NCI-H128 (cell line): ENCODE results near the gene SRPX.

Source experiments
- DNase-seq: peaks from one replicate; lab custom pipeline; 2025; ENCODE audit not compliant: unreplicated experiment; lab: John Stamatoyannopoulos, UW

SRPX gene, protein sequence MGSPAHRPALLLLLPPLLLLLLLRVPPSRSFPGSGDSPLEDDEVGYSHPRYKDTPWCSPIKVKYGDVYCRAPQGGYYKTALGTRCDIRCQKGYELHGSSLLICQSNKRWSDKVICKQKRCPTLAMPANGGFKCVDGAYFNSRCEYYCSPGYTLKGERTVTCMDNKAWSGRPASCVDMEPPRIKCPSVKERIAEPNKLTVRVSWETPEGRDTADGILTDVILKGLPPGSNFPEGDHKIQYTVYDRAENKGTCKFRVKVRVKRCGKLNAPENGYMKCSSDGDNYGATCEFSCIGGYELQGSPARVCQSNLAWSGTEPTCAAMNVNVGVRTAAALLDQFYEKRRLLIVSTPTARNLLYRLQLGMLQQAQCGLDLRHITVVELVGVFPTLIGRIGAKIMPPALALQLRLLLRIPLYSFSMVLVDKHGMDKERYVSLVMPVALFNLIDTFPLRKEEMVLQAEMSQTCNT

GRCh38 chrX:38220415-38221390 lies at the start of gene SRPX:
Gene SRPX, minus strand, starts transcription at chrX:38220871. Its CDS starts 79 bp downstream, at chrX:38220792.
- no peak for DNase-seq

DNA sequence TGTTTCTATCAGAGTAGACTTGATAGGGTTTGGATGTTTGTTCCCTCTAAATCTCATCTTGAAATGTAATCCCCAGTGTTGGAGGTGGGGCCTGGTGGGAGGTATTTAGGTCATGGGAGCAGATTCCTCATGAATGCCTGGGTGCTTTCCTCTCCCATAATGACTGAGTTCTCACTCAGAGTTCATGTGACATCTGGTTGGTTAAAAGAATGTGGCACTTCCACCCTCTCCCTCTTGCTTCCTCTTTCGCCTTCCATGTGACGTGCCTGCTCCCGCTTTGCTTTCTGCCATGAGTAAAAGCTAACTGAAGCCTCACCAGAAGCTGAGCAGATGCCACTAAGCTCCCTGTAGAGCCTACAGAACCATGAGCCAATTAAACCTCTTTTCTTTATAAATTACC lies 47.3 kb upstream of the SRPX start:
- no peak for DNase-seq

- no peak for DNase-seq
Observed at GRCh38 chrX:38262715-38263620, 42.3 kb upstream of the SRPX start.

GRCh38 chrX:38260231-38260630 lies 39.6 kb upstream of the SRPX start:
- no peak for DNase-seq

DNA sequence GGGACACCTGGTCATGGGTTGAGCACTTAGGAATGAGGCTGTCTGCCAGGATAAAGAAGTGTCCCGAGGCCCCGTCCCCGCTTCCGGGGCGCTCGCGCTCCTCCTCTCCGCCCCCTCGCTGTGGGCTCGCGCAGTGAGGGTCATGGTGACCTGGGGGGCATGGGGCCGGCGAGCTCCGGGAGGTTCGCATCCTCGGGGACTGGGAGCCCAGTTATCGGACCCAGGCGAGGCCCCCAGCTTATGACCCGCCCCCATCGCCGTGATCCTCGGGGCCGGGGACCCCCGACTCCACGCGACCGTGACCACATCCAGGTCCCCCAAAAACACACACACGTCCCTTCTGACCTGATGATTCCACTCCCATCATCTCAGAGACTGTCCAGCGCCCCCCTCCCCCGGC lies 35.3 kb upstream of the SRPX start:
- DNase-seq: no peak

DNA sequence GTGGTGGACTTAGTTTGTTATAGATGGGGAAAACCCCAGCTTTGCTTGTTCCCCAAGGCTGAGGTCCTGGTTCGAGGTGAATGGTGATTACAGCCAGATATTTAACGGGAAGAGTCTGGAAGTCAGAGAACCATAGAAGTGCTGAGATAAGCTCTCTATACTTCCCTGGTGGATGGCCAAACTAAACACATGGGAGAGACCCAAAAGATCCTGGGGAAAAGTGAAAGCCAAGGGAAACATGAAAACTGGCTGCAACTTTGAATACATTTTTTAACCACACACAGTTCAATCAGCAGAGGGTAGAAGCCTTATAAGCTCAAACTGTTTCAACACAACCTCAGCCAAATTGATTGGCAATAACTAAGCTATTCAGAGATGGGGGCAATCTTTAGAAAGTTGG lies 29.3 kb upstream of the SRPX start:
- no peak for DNase-seq

- no peak for DNase-seq
Observed at GRCh38 chrX:38247051-38247450, 26.4 kb upstream of the SRPX start.

DNA sequence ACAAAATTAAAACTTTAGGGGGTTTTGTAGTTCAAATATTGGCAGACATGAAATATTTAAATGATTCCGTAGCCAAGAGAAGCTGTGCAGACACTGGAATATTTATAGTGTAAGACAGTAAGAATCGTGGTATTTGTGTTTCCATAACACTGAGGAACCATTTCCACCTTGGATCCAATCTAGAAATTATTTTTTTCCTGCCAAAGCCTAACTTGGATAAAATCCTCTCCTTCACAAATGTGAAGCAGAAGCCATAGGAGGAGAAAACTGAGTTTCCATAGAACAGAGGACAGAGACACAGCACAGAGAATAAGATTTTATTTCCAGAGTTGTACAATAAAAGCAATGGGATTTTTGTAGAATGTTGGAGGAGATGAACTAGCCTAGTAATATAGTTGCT lies 19.9 kb upstream of the SRPX start:
- DNase-seq: no peak

DNA sequence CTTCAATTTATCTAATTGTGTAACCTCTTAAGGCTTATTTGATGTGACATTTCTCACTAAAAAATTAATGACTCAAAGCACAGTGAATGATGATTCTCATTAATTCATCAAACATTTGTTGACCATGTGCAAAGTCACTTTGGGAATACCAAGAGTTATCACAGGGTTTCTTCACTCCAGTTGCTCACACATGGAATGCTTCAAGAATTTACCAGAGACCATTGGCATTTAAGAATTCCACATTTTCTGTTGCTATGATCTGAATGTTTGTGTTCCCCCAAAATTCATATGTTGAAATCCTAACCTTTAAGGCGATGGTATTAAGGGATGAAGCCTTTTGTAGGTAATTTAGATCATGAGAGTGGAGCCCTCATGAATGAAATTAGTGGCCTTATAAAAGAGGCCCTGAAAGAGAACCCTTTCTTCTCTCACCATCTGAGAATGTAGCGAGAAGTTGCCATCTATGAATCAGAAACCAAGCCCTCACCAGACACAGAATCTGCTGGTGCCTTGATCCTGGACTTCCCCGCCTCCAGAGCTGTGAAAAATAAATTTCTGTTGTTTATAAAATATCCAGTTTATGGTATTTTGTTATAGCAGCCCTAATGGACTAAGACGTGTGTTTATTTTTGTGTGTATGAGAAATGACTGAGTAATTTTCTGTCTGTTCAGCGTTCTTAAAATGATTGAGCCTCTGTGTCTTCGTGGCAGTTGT lies 16.4 kb upstream of the SRPX start:
- DNase-seq: no peak

DNA sequence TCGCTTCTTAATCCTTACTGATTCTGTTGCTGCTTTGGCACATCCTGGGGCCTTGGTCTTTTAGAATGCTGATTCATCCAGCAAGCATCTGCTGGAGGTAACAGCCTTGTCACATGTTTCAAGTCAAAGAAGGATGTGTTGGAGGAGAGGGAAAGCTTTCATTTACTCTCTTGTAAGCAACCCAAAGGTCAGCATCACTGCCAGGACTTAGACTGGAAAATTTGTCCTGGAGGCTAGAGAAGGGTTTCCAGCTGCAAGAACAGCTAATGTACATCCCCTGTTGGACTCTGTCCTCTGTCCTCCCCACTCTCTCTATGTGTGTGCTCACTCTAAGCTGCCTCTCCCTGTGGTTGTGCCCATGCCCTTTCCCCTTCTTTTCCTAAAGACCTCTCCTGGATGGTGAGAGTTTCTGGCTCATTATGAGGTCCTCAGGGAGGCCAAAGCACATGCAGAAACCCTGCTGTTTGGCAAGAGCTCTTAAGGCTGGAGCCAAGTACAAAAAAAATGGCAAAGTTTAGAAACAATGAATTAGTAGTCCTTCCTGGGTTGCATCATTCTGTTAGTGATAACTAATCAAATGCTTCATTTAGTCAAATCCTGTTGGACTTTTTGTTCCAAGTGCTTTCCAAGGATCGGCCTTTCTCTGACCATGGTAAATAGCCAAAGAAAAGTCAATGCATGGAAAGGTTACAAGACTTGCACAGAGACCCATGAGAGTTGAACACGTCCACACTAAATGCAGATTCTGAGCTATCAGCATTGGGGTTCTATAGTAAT lies 13.4 kb upstream of the SRPX start:
- no peak for DNase-seq

DNA sequence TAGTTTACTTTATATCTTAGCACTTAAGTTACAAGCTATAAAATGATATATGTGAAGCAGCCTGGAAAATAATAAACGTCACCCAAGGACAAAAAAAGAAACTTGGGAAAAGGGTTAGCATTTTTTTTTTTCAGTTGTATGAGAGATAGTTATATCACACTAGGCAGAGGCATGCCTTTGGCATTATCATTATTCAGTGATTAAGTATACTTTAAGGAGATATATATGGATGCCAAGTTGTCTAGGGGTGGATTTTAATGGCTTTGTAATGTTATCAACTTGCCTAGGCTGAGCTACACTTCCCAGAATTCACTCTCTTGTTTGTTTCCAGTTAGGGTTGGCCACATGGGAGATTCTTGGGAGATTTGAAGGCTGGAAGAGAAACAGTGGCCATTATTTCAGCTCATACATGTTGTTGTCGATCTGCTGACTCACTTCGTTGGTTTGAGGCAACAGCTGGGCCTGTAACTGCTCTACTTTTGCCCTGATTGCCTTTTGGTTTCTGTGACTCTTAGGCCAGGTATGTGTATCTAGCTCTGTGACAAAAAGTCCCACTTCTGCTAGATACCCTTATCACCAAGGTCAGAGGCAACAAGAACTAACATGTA lies 11.5 kb upstream of the SRPX start:
- no peak for DNase-seq

DNA sequence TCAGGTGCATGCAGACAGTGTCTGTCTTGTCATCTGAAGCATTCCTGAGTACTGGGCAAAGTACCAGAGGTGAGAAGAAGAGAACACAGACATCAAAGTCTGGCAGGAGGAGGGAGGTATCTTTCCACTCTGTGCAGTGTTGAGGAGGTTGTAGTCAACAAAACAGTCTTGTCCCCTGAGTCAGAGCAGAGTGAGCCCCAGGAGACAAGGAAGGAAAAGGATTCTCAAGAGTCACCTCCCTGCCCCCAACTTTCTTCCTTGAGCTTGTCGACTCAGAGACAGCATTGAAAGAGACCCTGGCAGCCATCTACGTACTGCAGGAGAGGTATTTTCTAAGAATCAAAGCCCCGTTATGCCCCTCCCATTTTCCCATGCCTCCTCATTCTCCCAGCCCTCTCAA lies 4.4 kb upstream of the SRPX start:
- DNase-seq: no peak

- DNase-seq: no peak
Observed at GRCh38 chrX:38224160-38224559, 3.5 kb upstream of the SRPX start.

GRCh38 chrX:38221391-38221929 lies 789 bp upstream of the SRPX start:
- DNase-seq: no peak

- peak; percentile 2 for DNase-seq
Observed at GRCh38 chrX:38220024-38220414, 652 bp downstream of the SRPX start.

DNA sequence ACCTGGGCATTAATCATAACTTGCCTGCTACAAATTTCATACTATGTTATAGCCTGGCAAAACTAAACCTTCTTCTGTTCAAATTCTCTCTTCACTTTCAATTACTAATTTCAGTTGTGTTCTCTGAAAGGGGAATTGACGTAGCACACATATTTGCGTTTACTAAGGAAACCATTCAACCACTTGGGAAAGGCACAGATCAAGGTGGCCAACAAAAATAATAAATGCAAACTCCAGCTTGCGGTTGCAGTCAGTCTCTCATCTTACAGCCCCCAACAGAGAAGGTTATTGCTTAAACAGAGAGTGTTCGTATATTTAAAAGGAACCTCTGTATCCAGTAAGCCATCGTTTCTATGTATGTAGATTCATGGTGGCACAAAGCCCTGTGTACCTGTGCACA lies 4.0 kb downstream of the SRPX start:
- no peak for DNase-seq

GRCh38 chrX:38214551-38215531 lies 5.8 kb downstream of the SRPX start:
- DNase-seq: no peak

DNA sequence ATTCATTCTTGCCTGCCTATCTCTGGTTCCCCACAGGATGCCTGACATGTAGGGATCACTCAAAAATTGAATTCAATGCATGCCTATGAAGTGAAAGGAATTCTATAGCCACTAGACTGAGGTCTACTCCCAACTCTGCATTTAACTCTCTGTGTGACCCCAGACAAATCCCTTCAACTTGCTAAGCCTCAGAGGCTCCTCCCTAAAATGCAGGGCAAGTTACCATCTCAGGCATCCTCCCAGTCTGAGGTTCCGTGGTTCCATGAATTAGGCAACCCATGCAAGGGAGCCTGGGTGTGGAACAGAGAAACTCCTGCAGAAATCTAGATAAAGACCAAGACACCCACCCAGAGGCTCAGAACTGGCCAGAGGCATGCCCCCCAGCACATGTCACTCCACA lies 6.6 kb downstream of the SRPX start:
- DNase-seq: no peak
